Nephron (organoid): ENCODE data around the gene COL7A1.

Experiments
- H3K27ac Mint-ChIP-seq, 3 experiments: 2 replicates each; pipeline ENCODE4 v1.8.0; 2020; ENCODE audit warnings: mixed read lengths in 3 of 3, mild to moderate bottlenecking in 2 of 3, moderate library complexity in 1 of 3
- H3K27me3 Mint-ChIP-seq: 2 replicates; pipeline ENCODE4 v1.8.0; 2021; ENCODE audit warnings: low read depth, mild to moderate bottlenecking, moderate library complexity, mixed read lengths
- H3K36me3 Mint-ChIP-seq: 2 replicates; pipeline ENCODE4 v1.8.0; 2020; ENCODE audit warnings: low read depth, mixed read lengths
- H3K4me1 Mint-ChIP-seq: 2 replicates; pipeline ENCODE4 v1.8.0; 2020; ENCODE audit warnings: mixed read lengths
- H3K4me3 Mint-ChIP-seq, 3 experiments: 2 replicates each; pipeline ENCODE4 v1.8.0; 2020; ENCODE audit warnings: mild to moderate bottlenecking in 3 of 3, mixed read lengths in 3 of 3, moderate library complexity in 2 of 3
- H3K9me3 Mint-ChIP-seq: 2 replicates; pipeline ENCODE4 v1.8.0; 2020; ENCODE audit warnings: mixed read lengths
- CTCF ChIP-seq, 3 experiments: fragments of 200-600 bp; sonication (generic); IDR thresholded peaks; one replicate each; pipeline ENCODE4 v1.5.0; 2021; ENCODE audit warnings: antibody characterized with exemption in 3 of 3; ENCODE audit not compliant: unreplicated experiment in 3 of 3

The COL7A1 gene

DNA sequence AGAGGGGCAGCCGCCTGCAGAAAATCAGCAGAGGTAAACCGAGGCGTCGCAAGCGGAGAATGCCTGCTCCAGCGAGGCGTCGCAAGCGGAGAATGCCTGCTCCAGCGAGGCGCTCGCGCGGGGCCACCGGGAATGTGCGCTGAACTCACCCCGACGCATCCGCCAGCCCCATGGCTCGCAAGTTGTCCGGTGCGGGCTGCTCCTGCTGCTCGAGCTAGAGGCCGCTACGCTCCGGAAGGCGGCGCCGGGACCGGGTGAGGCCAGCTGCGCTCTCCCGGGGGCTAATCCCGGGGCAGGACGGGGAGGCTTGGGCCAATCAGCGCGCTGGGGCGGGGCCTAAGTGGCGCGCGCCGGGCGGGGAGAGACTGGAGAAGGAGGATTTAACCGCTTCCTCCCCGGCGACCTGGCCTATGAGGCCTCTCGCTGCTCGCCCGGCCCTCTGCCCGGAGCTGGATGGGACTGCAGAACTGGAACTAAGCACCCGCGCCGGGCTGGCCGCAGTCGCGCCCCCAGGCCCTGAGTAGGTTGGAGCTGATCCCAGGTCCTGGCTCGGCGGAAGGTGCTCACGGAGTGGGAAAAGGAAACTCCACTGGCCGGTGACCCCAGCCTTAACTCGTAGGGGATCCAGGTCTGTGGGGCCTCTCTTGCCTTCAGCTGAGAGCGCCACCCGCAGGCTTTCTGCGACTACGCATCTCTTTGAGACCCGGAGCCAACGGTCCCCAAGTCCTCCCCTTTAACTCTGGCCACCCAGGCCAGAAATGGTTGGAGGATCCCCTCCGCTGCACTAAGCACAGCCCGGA, 40.3 kb upstream of the COL7A1 start, which contains the start of gene SLC26A6:
SLC26A6 (minus strand) TSS at position 240 of the 800 bp plus-strand sequence; CDS start at position 172, 68 bp downstream.
- Mint-ChIP-seq H3K27ac (peak within 1 kb of the TSS; percentile 51 to 85 (median 81)), H3K27me3 (no peaks in the 10 kb centered on the region), H3K4me1 (peaks cover 16% of the 10 kb centered on the region), H3K36me3 (peaks cover 3% of the 10 kb centered on the region), H3K9me3 (no peaks in the 10 kb centered on the region), H3K4me3 (peak within 1 kb of the TSS; percentile 88 to 89 (median 88))
- TF ChIP-seq CTCF (IDR thresholded peaks at IDR 0.05; ENCODE audit: unreplicated experiment in 3 of 3) = peak; percentile 26 to 54 (median 45)

DNA sequence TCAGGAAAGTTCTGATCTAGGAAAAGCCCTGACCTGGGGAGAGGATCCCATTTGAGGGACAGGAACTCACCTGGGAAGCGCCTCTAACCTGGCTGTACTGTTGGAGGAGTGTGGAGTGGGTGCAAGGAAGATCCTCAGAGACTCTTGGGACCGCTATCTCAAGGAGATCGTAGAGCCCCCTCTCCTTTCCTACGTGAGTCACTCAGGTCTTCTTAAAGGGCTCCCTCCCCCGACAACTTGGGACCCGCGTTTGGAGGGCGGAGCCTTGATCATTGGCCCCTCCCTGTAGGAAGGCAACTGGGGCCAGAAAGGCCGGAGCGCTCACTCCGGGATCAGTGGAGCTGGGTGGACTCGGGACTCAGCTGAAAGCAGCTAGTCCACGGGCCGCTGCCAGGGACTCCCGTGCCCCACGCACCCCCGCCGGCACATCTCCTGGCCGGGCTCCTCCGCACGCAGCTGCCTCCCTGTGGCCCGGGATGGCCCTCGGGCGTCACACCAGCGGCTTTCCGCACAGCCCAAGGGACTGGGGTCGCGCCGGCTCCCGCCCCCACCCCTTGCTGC, 39.6 kb upstream of the COL7A1 start:
- Mint-ChIP-seq H3K27me3 (no peaks in the 10 kb centered on the region), H3K36me3 (peaks cover 3% of the 10 kb centered on the region), H3K4me1 (peaks cover 16% of the 10 kb centered on the region), H3K9me3 (no peaks in the 10 kb centered on the region), H3K27ac (peak overlapping the region in 1 of 3 experiments; percentile 30), H3K4me3 (peak overlapping the region; percentile 88 to 89 (median 88))
- TF ChIP-seq CTCF (IDR thresholded peaks at IDR 0.05; ENCODE audit: unreplicated experiment in 3 of 3) = no peak

- Mint-ChIP-seq H3K27ac (no peak overlapping the region), H3K27me3 (no peaks in the 10 kb centered on the region), H3K4me1 (peaks cover 16% of the 10 kb centered on the region), H3K9me3 (no peaks in the 10 kb centered on the region), H3K4me3 (peak overlapping the region; percentile 61 to 88 (median 88)), H3K36me3 (peaks cover 12% of the 10 kb centered on the region)
- TF ChIP-seq CTCF (IDR thresholded peaks at IDR 0.05; ENCODE audit: unreplicated experiment in 3 of 3) = no peak
These were observed 38.6 kb upstream of the COL7A1 start for GRCh38 chr3:48633743-48634142.

GRCh38 chr3:48633256-48633655, 38.1 kb upstream of the COL7A1 start:
- no peak for TF ChIP-seq CTCF (IDR thresholded peaks at IDR 0.05; ENCODE audit: unreplicated experiment in 3 of 3)
- H3K9me3 Mint-ChIP-seq = no peaks in the 10 kb centered on the region
- no peaks in the 10 kb centered on the region for H3K27me3 Mint-ChIP-seq
- H3K4me3 Mint-ChIP-seq = peak overlapping the region; percentile 63 to 88 (median 72)
- H3K4me1 Mint-ChIP-seq = peaks cover 16% of the 10 kb centered on the region
- H3K27ac Mint-ChIP-seq = no peak overlapping the region
- peaks cover 12% of the 10 kb centered on the region for H3K36me3 Mint-ChIP-seq

- Mint-ChIP-seq H3K4me1 (peaks cover 10% of the 10 kb centered on the region), H3K9me3 (no peaks in the 10 kb centered on the region), H3K4me3 (peak overlapping the region in 1 of 3 experiments; percentile 47), H3K27me3 (no peaks in the 10 kb centered on the region), H3K27ac (no peak overlapping the region), H3K36me3 (peaks cover 21% of the 10 kb centered on the region)
- TF ChIP-seq CTCF (IDR thresholded peaks at IDR 0.05; ENCODE audit: unreplicated experiment in 3 of 3) = no peak
These were observed 36.7 kb upstream of the COL7A1 start for GRCh38 chr3:48631516-48632448.
